Measurements from ENCODE around the gene XPO6. TPM values are rescaled to one million over a fixed set of nuclear protein-coding genes. Genes with fewer than 3 reads are reported as not detected.

Gene XPO6
- total RNA-seq, 1 experiment from 2014 or later, result 92.5 TPM

DNA sequence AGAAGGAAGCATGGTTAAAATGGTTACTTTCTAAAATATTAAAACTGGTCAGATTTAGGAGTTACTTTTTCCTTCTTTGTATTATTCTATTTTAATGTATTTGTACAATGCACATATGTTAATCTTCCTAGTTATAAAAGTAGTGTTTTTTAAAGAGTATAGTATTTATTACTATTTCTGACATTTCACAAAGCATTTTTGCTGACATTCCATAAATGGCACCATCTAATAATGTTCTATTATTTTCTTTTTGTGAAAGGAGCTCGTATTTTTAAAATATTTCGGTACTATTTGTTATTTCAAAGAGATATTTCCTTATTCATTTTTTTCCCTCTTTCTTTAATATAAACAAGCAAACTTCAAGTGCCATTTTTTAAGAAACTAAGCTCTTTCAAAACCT lies 100.8 kb downstream of the XPO6 start:
- H3K9me3 ChIP-seq, result no peaks in the 10 kb centered on the region
- peaks cover 95% of the 10 kb centered on the region for H3K36me3 ChIP-seq
- DNase-seq, result no peak
- H3K27me3 ChIP-seq, result no peaks in the 10 kb centered on the region
- no peak overlapping the region for H3K4me3 ChIP-seq

DNA sequence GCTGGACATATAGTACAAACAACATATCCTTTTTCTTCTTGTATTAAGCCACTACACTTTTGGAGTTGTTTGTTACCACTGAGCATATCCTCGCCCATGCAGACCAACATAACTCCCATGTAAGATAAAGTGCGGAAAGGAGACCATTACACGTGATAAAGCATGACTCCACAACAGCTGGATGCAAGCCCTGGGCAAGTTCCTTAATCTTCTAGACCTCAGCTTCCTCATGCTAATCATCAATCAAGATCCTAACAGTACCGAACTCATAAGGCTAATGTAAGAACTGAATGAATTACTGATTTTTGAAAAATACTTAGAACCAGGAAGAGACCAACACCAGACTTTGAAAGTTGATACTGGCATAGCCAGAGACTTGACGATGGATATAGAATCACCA lies 101.3 kb downstream of the XPO6 start:
- no peak for DNase-seq

DNA sequence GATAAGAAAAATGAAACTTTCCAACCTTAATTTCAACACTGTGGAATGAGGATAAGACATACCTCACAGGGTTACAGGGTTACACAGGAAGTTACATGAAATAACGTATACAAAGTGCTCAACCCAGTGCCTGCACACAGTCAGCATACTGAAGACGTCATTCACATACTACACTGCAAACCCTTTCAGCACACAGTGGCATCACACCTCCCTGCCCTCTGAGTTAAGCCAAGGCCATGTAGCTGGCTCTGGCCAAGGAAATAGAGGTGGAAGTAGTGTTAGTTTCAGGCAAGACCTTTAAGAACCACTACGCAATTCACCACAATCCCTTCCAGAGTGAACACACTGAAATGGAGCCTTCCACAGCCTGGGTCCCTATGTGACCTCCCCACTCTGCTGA lies 101.7 kb downstream of the XPO6 start:
- H3K27me3 ChIP-seq, result no peaks in the 10 kb centered on the region
- H3K36me3 ChIP-seq, result peaks cover 95% of the 10 kb centered on the region
- H3K9me3 ChIP-seq, result no peaks in the 10 kb centered on the region
- no peak for DNase-seq
- no peak overlapping the region for H3K4me3 ChIP-seq

More for the DNA sequence above, 101.3 kb downstream of the XPO6 start:
- no peak overlapping the region for H3K4me3 ChIP-seq
- no peaks in the 10 kb centered on the region for H3K27me3 ChIP-seq
- peaks cover 95% of the 10 kb centered on the region for H3K36me3 ChIP-seq
- no peaks in the 10 kb centered on the region for H3K9me3 ChIP-seq

DNA sequence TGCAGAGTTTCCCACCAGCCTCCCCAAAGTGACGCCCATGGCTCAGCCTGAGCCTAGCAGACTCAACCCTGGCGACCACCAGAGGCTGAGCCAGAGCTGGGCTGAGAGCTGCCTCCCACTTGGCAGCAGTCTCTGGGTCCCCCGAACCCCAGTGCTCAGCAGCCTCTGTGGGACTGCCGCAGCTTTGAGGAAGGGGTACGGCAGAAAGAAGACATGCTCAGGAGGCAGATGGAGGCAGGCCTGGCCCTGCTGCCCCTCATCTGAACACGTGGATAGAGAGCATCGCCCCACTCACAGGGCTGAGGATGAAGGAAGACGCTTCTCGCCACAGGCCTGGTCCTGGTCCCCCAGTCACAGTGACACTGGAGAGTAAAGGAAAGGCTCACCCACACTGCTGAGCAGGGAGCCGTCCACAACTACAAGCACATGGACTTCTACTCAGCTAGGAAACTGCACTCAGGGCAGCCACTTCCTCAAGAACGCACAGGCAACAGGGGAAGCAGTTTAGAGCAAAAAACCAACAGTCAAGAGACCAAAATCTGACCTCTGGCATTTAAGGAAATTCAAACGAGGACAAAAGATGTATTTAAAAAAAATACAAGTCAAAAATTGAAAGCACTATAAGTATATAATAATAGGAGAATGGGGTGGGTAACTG lies 103.0 kb downstream of the XPO6 start:
- DNase-seq, result no peak
- Histone ChIP-seq H3K36me3 (peaks cover 97% of the 10 kb centered on the region), H3K4me3 (no peak overlapping the region)

DNA sequence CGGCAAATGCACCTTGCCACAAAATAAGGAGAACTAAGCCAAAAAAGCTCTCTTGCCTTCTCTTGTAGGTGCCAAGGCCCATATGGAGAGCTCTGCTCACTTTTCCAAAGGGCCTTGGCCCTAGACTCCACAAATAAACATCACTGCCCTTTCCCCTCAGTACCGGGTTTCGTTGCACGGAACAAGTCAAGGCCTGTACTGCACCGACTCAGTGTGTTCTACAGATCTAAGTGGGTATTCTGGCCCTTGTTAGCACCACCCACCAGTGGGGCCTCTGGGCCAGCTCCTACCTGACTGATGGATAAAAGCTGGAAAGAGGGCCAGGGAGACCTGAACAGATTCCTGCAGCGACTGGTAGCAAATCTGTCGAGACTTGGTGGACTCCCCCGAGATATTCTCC lies 104.5 kb downstream of the XPO6 start:
- H3K27me3 ChIP-seq, result no peaks in the 10 kb centered on the region
- H3K4me3 ChIP-seq, result no peak overlapping the region
- H3K9me3 ChIP-seq, result no peaks in the 10 kb centered on the region
- DNase-seq, result no peak
- peaks cover 97% of the 10 kb centered on the region for H3K36me3 ChIP-seq

More for the DNA sequence above, 103.0 kb downstream of the XPO6 start:
- no peaks in the 10 kb centered on the region for H3K9me3 ChIP-seq
- no peaks in the 10 kb centered on the region for H3K27me3 ChIP-seq

DNA sequence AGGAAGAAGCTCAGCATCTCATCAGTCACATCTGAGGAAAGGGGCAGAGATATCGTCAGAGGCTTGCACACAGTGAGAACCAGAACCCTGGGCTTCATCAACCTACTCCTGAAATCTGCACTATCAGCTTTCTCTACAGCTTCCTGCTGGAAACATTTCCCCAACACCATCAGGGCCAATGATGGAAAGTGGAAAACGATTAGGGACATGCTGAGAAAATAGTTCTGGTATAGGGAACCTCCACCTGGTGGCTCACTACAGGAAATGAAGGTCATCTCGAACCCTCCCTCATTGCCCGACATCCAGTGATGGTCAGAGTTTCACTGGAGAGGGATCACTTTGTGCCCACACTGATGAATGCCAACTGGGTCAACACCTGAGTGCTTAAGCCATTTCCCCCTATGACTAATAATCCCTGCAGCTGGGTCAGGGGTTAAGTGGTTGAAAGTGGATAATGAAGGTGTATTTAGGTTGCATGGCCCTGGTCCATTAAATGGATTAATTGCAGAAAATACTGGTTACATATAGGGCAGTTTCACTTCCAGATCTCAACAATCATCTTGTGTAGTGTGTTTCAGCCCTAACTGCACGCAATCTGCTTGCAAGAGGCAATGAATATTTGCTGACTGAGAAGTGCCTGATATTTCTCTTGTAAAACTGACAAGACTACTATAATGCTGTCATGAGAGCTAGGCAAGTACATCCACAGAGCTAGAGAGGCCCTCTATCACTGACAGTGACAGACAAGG lies 105.1 kb downstream of the XPO6 start:
- peaks cover 97% of the 10 kb centered on the region for H3K36me3 ChIP-seq
- no peaks in the 10 kb centered on the region for H3K27me3 ChIP-seq
- H3K9me3 ChIP-seq, result no peaks in the 10 kb centered on the region
- DNase-seq, result no peak
- H3K4me3 ChIP-seq, result no peak overlapping the region

DNA sequence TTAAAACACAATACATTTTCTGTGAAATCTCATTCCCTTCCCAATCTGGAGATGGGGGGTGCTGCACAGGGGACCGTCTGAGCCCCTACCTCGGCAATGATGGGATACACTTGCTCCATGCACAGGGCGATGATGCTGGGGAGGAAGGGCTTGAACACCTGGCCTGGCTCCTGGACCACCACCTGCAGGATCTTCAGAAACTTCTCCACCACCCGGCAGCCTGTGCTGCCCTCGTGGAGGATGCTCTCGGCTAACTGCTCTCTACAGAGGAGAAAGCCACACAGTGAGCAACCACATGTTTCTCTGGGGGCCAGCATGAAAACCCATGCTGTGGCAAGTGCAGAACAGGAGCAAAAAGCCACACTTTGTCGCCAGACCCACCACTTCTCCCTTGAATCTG lies 105.8 kb downstream of the XPO6 start:
- Histone ChIP-seq H3K27me3 (no peaks in the 10 kb centered on the region), H3K36me3 (peaks cover 97% of the 10 kb centered on the region), H3K9me3 (no peaks in the 10 kb centered on the region), H3K4me3 (no peak overlapping the region)
- no peak for DNase-seq

DNA sequence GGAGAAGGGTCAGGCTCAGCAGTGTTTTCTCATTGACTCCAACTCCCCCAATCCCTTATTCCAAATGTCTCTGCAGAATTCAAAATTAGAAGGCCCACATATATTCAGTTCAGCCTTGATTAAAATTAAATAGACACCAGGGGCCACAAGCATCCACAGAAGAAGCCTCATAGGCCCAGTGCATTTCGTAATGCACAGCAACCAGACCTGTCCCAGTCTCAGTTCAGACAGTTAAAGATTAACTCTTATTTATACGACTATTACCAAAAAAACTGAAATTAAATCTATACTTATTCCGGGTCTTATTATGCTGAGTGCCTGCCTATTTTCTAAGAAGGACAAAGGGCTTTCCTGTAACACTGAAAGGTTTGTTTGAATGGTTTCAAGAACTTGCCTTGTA lies 106.5 kb downstream of the XPO6 start:
- no peaks in the 10 kb centered on the region for H3K9me3 ChIP-seq
- H3K4me3 ChIP-seq, result no peak overlapping the region
- no peak for DNase-seq
- peaks cover 97% of the 10 kb centered on the region for H3K36me3 ChIP-seq
- no peaks in the 10 kb centered on the region for H3K27me3 ChIP-seq

DNA sequence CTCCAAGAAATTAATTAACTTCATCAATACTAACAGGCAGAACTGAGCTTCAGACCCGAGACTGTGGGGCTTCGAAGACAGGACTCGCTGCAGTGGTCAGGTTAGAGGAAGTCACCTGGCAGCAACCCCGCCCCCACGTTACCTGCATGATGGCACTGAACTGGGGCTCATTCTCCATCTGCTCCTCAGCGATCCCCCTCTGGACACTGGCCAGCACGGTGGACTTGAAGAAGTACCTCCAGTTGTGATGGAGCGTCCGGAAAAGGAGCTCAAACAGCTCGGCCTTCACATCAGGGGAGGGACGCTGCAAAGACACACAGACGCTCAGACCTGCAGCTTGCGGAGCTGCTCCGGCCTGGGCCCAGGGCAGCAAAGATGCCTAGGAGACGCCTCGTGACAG lies 107.4 kb downstream of the XPO6 start:
- H3K9me3 ChIP-seq, result no peaks in the 10 kb centered on the region
- H3K36me3 ChIP-seq, result peaks cover 95% of the 10 kb centered on the region
- H3K4me3 ChIP-seq, result no peak overlapping the region
- H3K27me3 ChIP-seq, result no peaks in the 10 kb centered on the region
- DNase-seq, result no peak

DNA sequence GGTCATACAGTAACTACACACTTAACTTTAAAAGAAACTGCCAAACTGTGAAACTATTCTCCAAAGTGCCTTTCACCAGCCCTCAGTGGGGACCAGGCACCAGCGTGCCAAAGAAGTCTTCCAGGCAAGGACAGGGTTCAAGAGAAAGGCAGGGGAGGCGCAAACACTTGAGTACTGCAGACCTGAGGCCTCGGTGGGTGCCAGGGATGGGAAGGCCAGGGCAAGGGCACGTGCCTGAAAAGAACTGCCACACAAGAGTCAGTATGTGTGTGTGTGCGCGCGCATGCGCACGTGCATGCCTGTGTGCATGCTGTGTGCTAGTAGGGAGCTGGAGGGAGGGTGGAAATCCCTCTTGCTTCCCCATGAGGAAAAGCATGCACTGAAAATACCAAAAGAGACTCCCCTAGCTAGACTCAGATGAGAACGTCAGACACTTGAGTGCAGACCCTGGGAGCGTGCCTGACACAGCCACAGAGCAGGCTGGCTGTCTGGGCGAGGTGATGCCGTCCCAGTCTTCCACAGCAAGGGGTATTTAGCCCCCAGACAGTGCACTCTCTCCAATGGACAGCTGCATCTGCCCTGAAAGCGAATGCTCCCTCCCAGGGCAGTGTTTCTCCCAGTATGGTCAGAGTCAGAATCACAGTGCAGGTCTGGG lies 108.1 kb downstream of the XPO6 start:
- Histone ChIP-seq H3K4me3 (no peak overlapping the region), H3K9me3 (no peaks in the 10 kb centered on the region), H3K27me3 (no peaks in the 10 kb centered on the region), H3K36me3 (peaks cover 94% of the 10 kb centered on the region)
- DNase-seq, result no peak

DNA sequence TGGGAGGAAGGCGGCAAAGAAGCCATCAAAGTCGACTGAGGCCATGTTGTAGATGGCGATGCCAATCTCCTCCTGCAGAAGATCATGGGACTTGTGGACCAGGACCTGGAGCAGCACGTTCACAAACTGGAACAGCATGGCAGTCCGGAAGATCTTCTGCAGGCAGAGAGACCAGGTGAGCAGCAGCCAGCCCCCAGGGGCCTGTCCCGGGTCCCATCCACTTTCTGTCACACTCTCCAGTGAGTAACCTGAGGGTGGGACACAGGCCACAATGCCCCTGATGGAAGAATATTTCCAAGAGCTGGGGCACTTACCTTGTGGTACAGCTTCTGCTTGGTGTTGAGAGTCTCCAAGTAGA lies 110.3 kb downstream of the XPO6 start:
- H3K36me3 ChIP-seq, result peaks cover 93% of the 10 kb centered on the region

DNA sequence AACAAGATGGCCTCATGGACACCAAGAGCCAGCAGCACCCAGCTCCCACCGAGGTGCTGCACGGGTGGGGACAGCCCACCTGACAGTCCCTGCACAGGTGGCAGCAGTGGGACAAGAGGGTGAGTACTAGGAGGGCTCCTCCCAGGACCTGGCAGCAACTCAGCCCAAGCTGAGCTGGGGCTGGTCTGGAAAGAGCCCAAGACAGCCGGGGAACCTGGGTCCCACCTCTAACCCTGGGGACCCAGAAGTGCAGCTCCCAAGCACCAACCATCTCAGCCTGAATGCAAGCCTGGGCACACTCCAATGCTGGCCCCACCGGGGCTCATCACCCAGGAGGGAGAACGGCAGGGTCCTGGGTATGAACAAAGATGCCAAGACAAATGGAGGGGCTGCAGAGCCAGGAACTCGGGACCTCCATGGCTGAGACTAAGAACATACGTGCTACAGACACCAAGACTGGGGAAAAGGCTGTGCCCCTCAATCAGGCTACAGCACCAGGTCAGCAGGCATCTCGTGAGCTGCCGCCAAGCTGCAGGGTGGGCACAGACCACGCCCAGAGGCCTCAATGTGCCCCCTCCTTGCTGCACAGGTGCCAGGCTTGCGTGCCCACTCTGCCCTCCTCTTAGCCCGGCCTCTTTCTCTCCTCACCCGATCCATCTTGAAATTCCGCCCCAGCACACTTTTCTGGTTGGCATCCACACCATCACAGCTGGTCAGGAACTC lies 110.8 kb downstream of the XPO6 start:
- Histone ChIP-seq H3K9me3 (no peaks in the 10 kb centered on the region), H3K36me3 (peaks cover 90% of the 10 kb centered on the region), H3K4me3 (no peak overlapping the region), H3K27me3 (no peaks in the 10 kb centered on the region)
- DNase-seq, result no peak

More for the DNA sequence above, 110.3 kb downstream of the XPO6 start:
- no peak for DNase-seq
- Histone ChIP-seq H3K27me3 (no peaks in the 10 kb centered on the region), H3K9me3 (no peaks in the 10 kb centered on the region), H3K4me3 (no peak overlapping the region)

DNA sequence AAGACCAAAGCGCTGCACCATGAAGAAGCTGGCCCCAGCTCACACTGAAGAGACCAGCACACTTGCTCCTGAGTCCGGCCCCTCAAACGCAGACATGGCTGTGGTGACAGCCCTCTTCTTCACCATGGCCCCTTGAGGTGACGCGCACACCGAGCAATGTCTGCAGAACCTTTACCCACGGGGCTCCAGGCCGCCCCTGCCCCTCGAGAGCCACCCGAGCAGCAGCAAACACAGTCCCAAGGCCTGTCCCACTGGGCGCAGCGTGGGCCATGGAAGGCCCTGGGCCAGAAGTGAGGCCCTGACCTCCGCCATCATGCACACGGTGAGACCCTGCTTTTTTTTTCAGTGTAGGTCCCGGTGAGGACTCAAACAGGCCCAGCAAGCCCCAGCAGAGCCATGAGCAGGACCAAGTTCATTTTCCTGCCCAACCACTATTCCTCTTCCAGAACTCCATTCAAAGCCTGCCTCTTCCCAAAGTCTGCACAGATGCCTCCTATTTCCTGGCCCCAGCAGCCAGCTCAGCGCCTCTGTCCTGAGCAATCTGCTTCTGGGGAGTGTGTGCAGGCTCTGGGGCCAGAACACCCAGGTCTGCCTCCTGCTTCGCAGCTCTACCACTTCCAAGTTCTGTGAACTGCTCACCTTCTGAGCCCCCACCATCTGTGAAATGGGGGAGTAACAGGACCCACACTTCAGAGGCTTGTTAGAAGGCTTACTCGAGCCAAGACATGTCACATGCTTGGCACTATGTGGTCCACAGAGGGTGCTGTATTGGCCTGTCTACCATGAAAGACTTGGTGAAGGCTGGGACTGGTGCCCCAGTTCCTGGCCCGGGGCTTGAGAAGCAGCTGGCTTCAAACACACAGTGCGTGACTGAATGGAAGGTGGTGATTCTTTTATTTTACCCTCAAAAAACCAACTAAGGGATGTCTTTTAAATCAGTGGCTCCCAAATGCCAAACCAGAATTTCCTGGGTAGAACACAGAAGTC lies 112.5 kb downstream of the XPO6 start:
- H3K36me3 ChIP-seq, result peaks cover 77% of the 10 kb centered on the region
- no peak for DNase-seq
- no peaks in the 10 kb centered on the region for H3K27me3 ChIP-seq
- H3K9me3 ChIP-seq, result no peaks in the 10 kb centered on the region
- no peak overlapping the region for H3K4me3 ChIP-seq

DNA sequence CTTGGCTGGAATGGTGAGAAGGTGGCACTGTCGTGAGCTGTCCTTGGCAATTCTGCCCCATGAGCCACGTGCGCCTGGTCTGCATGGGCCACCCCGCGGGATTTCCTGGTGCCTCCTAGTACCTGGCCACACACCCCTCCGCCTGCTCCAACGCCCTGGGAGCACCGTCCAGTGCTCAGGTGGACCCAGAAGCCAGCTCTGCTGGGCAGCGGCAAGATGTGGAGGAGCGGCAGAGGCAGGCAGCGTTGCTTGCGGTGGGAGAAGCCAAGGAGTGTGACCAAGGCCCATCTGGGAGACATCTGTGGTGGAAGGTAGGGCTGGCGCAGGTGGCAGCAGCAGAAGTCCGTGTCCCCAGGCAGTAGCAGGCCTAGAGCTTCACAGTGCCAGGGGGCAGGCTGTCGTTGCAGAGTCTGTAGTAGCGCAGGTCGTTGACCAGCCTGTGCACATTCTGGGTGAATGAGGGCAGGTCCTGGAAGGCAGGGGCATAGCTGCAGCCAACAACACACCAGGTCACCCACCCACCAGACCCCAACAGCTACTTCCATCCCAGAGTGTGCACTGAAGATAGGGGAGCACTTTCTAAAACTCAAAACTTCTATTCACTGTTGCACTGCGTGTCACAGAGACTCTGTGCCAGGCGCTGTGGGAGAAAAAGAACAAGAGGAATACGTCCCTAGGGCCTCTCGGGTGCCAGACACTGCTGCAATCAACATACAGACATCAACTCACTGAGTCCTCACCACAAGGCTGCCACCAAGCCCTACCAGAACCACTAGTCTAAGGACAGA lies 113.4 kb downstream of the XPO6 start:
- Histone ChIP-seq H3K9me3 (no peaks in the 10 kb centered on the region), H3K36me3 (peaks cover 76% of the 10 kb centered on the region), H3K27me3 (no peaks in the 10 kb centered on the region), H3K4me3 (no peak overlapping the region)
- DNase-seq, result no peak
